ENCODE measurements around the gene DCAF11.
A peak's percentile ranks its signal among the peaks of the same experiment; 100 is the strongest.

The DCAF11 gene

GRCh38 chr14:24121210-24121609, 6.6 kb downstream of the DCAF11 start:
- no peak for DNase-seq (ENCODE audit: low spot score)

- no peak for DNase-seq (ENCODE audit: low spot score)
These were observed 7.8 kb downstream of the DCAF11 start for GRCh38 chr14:24122416-24122815.

DNA sequence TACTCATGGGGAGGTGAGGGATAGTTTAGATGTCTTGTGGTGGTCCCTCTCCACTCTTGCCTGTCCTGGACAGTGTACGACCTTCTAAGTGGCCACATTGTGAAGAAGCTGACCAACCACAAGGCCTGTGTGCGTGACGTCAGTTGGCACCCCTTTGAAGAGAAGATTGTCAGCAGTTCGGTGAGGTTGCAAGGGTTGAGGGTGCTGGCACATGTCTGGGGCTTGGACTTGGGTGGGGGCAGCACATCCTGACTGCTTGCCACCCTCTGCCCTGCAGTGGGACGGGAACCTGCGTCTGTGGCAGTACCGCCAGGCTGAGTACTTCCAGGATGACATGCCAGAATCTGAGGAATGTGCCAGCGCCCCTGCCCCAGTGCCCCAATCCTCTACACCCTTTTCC, 8.3 kb downstream of the DCAF11 start:
- no peak for DNase-seq (ENCODE audit: low spot score)

DNA sequence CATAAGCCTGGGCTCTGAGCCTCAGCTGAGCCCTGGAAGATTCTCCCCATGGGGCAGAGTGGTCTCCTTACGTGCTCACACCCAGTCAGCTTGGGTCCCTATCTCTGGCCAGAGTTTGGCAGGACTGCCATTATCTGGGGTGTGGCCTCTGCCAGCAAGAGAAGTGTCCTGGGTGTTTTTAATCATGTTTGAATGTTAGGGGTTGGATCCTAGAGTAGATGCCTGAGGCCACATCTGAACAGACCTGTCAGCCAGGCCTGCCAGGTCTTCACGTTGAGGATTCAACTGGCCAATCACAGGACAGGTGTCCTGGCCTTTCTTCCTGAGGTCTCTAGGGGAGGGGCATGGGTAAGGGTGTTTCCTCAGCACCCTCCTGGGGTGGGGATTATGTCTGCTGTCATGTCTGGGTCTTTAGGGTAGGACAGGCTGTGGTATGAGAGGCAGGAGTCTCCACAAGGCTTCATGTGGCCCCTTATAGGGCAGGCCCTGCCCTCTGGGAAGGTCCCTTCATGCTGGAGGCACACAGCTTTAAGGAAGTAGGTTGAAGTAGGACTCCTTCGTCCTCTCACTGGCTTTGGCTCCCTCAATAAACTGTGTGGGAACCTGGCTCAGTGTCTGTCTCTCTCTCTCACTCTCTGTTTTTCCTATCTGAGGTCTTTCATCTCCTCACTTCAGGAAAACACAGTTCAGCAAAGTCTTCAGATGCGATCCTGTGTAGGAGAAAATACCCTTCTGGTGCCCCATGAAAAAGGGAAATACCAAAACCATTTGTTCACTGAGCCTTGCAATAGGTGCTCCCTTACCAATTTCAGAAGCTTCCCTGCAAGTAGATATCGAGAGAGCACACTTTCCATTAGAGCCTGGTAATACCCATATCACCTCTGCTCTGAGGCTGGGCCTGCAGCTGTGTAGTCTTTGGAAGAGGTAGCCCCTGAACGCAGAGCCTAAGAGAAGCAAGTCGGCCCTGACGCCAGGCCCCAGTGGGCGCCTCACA, 9.1 kb downstream of the DCAF11 start:
- no peak for DNase-seq (ENCODE audit: low spot score)

DNA sequence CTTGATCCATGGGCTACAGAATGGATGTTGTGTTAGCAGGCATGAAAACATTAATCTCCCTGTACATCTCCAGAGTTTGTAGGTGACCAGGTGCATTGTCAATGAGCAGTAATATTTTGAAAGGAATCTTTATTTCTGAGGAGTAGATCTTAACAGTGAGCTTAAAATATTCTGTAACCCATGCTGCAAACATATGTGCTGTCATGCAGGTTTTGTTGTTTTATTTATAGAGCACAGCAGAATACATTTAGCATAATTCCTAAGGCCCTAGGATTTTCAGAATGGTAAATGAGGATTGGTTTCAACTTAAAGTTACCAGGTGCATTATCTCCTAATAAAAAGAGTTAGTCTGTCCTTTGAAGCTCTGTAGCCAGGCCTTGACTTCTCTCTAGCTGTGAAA, 12.4 kb downstream of the DCAF11 start:
- no peak for DNase-seq (ENCODE audit: low spot score)

GRCh38 chr14:24127673-24128072, 13.1 kb downstream of the DCAF11 start:
- no peak for DNase-seq (ENCODE audit: low spot score)

- DNase-seq (ENCODE audit: low spot score): no peak
These were observed 14.9 kb downstream of the DCAF11 start for GRCh38 chr14:24129410-24129998.

DNA sequence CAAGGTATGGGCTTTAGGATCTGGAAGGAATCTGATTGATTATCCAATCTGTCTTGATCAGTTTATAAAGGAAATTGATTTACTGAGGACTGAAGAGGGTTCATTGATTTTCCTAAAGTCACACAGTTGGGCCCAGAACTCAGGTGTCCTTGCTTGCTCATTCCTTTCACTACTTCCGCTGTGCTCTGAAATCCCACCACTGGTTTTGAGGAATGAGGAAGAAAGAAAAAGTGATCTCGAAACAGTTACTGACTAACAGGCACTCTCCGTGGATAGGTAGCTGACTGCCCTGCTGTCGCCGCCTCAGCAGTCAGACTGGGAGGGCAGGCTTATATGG, 15.8 kb downstream of the DCAF11 start, which contains the start of gene FITM1:
FITM1 (plus strand) TSS at position 280 of the 337 bp plus-strand sequence. CDS start 905 bp downstream, outside the sequence.
- DNase-seq (ENCODE audit: low spot score): no peak

DNA sequence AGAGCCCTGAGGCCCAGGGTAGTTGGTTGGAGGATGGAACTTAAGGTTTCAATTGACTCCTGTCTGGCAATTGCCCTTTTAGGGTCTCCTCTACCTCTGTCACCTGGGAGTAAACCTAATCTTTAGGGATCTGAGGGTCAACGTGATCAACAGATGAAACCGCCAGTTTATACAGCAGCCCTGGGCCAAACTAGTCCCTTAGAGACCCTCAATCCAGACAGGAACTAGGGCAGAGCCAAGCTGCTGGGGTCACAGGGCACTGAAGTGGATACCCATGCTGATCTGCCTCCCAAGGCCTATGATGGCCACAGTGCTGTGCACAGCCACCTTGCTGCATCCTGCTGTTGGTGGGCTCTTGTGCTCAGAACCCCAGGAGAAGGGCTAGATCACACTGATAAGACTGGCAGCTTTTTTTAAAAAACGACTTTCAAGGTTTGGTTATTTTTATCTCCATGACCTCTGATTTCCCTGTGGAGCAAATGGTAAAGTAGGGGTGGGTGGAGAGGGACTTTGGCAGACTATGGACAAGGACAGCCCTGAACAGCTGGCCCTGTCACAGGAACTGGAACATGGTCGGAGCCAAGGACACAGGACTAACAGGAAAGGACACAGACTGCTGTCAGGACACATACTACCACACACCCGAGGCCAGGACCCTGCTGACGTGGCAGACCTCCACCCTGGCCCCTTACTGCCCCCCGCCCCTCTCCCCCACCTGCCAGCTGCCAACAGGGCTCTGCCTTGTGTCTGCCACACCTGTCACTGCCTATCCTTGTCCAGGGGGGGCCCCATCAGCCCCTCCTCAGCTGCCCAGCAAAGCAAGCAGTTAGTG, 16.4 kb downstream of the DCAF11 start:
- no peak for DNase-seq (ENCODE audit: low spot score)

- no peak for DNase-seq (ENCODE audit: low spot score)
These were observed 17.0 kb downstream of the DCAF11 start for GRCh38 chr14:24131549-24131966.

DNA sequence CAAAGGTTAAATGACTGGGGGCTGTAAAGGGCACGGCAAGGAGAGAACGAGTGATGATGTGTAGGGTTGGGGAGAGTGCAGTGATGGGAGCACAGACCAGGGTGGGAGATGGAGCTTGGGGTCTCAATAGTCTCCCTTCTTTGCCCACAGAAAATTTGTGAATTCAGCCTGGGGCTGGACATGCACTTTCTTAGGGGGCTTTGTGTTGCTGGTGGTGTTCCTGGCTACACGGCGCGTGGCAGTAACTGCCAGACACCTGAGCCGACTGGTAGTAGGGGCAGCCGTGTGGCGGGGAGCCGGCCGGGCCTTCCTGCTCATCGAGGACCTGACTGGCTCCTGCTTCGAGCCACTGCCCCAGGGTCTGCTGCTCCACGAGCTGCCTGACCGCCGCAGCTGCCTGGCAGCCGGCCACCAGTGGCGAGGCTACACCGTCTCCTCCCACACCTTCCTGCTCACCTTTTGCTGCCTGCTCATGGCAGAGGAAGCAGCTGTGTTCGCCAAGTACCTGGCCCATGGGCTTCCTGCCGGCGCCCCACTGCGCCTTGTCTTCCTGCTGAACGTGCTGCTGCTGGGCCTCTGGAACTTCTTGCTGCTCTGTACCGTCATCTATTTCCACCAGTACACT, 17.6 kb downstream of the DCAF11 start:
- DNase-seq (ENCODE audit: low spot score): no peak

GRCh38 chr14:24132976-24133375, 18.4 kb downstream of the DCAF11 start:
- no peak for DNase-seq (ENCODE audit: low spot score)

DNA sequence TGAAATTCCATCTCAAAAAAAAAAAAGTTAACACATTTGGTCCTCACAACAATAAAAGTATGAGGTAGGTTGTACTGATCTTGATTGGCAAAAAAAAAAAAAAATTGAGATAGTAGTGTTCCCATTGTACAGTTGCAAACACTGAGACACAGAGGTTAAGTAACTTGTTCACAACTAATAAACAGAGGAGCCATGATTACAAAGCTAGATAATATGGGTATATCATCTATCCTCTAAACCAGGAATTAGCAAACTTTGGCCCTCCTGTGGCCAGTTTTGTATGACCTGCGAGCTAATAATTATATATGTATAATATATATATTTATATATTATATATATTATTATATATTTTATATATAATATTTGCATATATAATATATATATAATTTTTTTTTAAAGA, 19.2 kb downstream of the DCAF11 start:
- DNase-seq (ENCODE audit: low spot score): no peak

GRCh38 chr14:24135584-24135833, 20.9 kb downstream of the DCAF11 start:
- DNase-seq (ENCODE audit: low spot score): no peak

DNA sequence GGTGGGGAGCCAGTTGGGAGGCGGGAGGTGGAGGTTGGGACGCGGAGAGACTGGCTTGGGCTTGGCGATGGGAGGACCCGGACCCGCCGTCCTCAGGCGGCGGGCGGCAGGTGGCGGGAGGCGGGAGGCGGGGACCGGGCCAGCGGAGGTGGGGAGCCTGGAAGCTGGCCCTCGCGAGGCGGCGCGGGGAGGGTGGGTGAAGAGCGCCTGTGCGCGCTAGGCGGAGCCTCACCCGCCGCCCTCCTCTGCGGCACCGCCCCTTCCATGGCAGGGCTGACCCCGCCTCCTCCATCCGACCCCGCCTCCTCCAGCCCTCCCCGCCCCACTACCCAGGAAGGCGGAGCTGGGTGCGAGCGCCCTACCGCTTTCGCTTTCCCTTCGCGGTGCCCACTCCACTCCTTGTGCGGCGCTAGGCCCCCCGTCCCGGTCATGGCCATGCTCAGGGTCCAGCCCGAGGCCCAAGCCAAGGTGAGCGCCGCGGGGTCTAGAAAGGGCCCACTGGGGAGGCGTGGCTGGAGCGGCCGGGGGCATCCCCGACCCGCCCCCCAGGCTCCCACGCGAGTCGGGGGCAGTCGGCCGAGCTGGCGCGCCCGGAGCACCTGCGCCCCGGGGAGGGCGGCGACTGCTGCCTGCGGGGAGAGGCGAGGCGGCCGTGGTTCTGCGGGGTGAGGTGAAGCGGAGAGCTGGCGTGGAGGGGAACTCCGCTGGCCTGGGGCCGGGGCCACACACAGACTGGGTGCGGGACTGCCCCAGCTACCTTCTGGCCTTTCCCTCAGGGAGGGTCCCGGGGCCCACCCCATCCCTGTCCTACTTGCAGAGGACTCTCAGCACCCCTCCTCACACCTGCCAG, 21.5 kb downstream of the DCAF11 start, which contains the start of gene PSME1:
PSME1 (plus strand) TSS at position 361 of the 850 bp plus-strand sequence; CDS start at position 430, 69 bp downstream.
- DNase-seq (ENCODE audit: low spot score): peak; percentile 76

DNA sequence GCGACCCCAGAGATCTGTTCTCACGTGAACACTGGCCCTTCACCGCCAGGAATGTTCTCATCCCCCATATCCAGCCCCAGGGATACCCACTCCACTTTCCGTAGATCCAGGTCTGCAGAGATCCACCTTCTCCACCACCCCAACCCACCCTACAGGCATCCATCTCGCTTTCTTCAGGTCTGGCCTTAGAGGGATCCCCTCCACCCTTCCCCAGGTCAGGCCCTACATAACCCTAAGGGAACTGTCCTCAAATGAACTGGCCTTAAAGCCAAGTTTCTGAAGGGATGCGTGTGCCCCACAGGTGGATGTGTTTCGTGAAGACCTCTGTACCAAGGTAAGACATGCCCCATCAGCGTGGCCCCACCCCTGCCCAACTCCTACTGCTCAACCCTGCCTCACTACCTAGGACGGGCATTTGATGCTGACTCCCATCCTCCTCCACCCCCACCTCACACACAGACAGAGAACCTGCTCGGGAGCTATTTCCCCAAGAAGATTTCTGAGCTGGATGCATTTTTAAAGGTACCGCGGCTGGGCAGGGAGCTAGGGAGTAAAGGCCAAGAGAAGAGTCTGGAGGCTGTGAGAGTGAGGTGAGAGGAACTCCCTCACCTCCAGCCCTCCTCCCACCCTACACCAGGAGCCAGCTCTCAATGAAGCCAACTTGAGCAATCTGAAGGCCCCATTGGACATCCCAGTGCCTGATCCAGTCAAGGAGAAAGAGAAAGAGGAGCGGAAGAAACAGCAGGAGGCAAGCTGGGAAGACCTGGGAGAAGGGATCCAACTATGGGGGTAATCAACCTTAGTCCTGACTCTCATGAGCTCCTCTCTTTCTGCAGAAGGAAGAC, 22.3 kb downstream of the DCAF11 start:
- DNase-seq (ENCODE audit: low spot score): no peak

GRCh38 chr14:24137529-24138395, 23.2 kb downstream of the DCAF11 start:
- DNase-seq (ENCODE audit: low spot score): no peak

DNA sequence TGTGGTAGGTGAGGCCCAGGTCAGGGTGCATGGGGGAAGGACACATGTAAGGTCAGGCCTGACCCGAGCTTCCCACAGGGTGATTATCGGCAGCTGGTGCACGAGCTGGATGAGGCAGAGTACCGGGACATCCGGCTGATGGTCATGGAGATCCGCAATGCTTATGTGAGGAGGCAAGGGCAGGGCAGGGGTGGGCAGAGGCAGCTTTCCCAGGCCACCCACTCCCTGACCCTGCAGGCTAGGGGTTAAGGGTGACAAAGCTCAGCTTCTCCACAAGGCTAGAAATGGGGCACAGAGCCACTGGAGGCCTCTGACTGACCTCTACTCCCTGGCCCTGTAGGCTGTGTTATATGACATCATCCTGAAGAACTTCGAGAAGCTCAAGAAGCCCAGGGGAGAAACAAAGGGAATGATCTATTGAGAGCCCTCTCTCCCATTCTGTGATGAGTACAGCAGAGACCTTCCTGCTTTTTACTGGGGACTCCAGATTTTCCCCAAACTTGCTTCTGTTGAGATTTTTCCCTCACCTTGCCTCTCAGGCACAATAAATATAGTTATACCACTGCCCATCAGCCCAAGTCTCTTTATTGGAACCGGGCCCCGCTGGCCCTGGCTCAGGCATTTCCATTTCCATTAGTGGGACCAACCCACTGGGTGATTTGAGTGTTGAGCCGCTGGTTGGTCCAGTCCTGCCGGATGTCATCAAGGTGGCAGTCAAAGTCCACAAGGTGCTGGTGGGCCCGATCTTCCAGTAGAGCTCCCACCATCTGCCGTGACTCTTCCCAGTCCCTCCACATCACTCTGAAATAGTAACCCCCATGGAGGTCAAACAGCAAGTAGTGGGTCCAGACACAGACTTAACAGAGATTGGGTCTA, 24.1 kb downstream of the DCAF11 start:
- DNase-seq (ENCODE audit: low spot score): no peak
